ENCODE data around the gene FERMT2.

GRCh38 chr14:52888839-52889838, 61.7 kb downstream of the FERMT2 start:
- TF ChIP-seq CTCF (IDR thresholded peaks at IDR 0.05) (no peak), POLR2A (IDR thresholded peaks at IDR 0.05) (no peak)
